ENCODE results near the gene PICK1. TPM values are rescaled to one million over a fixed set of nuclear protein-coding genes. Genes with fewer than 3 reads are reported as not detected.
A peak's percentile ranks its signal among the peaks of the same experiment; 100 is the strongest.

PICK1 gene
- total RNA-seq, 1 donor from 2014 or later, result 28.7 TPM

DNA sequence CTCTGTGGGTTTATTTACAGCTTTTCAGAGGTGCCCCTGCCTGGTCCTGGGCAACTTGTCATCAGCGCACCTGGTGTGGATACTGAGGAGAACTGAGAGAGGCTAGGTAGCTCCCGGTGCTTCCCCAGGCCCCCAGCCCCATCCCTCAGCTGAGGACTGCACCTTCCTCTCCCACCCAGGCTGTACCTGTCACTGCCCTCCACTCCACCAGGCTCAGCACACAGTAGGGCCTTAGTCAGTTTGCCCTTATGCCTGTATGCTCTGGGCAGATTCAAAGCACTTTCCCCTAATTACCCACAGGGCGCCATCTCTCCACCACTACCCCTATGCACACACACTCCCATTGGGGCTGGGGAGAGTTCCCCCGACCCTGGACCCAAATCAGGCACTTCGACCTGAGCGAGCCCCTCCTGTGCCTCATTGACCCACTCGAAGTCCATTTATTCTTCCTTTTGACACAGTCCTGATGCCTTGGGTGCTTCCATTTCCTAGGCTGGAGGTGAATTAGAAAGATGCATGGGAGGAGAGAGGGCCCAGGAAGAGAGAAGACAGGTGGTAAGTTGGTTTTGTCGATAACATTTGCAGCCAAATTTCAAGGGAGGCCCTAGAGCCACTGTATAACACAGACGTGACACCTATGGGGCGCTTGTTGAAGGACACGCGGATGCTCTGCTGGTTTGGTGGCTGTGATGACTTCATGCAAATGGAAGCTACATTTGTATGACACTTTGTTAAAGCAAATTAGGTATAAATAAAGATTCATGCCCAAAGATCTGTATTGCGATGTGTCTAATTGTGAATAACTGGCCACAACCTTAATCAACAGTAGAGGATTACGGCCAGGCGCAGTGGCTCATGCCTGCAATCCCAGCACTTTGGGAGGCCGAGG, 13.8 kb upstream of the PICK1 start:
- no peak for DNase-seq (ENCODE audit: low spot score)
- ATAC-seq, result no peak

GRCh38 chr22:38046070-38046748, 11.0 kb upstream of the PICK1 start:
- intact Hi-C loops (cut with DNase I), result no loop called here
- DNase-seq (ENCODE audit: low spot score) (no peak), ATAC-seq (no peak)

More for the DNA sequence above, 13.8 kb upstream of the PICK1 start:
- intact Hi-C loops (cut with DNase I), result no loop called here

DNA sequence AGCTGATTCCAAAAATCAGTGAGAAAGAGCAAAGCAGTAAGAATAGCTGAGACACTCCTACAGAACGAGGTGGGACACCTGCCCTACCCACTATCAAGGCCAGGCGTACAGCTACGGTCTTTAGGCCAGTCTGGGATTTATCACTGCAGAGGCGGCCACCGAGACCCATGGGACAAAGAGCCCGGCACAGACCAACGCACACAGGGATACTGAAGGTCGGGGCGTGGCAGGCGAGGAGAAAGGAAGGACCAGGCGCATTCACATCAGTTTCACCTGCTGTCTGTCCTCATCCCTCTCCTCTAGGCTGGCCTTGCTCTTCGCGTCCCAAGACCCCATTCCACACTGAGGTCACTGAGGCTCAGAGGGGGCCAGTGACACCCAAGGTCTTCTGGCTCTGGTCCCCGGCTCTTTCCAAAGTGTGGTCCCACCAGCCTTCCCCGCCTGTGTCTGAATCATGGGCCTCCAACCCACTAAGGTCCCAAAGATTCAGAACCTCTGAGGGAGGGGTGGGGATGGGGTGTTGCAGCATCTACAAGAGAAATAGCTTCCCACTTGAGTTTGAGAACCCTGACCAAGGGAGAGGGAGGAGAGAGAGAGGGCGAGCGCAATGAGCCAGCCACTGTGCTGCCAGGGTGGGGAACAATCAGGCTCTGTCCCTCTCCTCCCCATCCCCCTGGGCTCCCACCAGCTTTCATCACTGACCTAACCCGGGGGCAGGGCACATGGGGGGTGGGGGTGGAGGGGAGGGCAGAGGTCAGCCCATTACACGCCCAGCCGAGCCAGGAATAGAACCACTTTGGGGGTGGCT, 7.2 kb upstream of the PICK1 start:
- intact Hi-C loops (cut with DNase I), result no loop called here
- DNase-seq (ENCODE audit: low spot score) (no peak), ATAC-seq (peak; percentile 72)

DNA sequence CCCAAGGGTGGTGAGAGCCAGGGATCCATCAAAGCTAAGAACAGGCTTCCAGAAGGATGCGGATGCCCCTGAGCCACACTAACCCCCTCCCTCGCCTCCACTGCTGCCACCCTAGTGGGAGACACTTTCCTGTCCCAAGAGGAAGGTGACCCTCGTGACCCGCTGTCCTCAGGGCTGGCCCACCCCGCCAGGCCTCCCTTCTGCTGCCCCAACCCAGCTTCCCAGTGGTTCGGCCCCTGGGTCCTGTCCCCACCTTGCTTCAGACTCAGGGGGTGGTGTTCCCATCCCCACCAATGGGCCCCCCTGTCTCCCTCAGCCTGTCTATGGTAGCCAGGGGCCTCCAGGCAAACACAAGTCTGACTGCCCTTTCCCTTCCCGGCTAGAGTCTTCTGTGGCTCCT, 6.5 kb upstream of the PICK1 start:
- ATAC-seq (peak; percentile 3), DNase-seq (ENCODE audit: low spot score) (no peak)
- intact Hi-C loops (cut with DNase I), result no loop called here

DNA sequence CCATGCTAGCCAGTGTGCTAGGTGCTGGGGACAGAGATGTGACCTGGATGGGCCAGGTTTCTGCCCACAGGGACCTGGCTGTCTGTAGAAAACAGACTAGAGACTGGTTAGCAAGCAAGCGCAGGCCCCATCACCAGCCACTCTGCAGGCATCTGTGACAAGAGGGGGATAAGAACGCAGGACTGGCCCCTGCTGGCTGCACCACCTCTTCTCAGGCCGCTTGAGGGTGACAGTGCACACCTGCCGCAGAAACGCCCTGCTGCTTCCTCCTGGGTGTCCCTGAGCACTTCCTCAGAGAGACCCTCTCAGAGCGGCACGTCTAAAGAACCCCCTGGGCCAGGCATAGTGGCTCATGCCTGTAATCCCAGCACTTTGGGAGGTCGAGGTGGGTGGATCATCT, 5.9 kb upstream of the PICK1 start:
- no peak for DNase-seq (ENCODE audit: low spot score)
- intact Hi-C loops (cut with DNase I), result no loop called here
- no peak for ATAC-seq

- DNase-seq (ENCODE audit: low spot score) (peak; percentile 90), ATAC-seq (peak; percentile 80)
- intact Hi-C loops (cut with DNase I), result no loop called here
Measured at GRCh38 chr22:38051900-38052862, 5.0 kb upstream of the PICK1 start.

DNA sequence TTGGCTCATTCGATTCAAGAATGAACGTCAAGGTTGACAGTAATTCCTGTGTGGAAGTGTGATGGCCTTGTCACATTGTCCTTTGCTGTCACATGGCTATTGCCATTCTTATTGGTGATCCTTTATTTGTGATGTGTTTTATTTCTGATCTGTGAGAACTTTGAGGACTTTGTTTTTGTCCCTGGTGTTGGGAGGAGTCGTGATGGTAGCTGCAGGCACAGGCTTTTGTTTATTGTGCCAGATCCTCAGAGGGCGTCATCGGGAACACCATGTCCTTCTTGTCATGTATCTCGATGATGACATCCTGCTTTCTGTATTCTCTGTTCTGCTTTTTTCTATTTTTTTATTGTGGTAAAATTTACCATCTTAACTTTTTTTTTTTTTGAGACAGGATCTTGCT, 5.6 kb downstream of the PICK1 start:
- DNase-seq (ENCODE audit: low spot score), result no peak
- peak; percentile 83 for ATAC-seq
- intact Hi-C loops (cut with DNase I), result no loop called here

- DNase-seq (ENCODE audit: low spot score) (no peak), ATAC-seq (no peak)
- intact Hi-C loops (cut with DNase I), result no loop called here
Measured at GRCh38 chr22:38065539-38065938, 8.3 kb downstream of the PICK1 start.

DNA sequence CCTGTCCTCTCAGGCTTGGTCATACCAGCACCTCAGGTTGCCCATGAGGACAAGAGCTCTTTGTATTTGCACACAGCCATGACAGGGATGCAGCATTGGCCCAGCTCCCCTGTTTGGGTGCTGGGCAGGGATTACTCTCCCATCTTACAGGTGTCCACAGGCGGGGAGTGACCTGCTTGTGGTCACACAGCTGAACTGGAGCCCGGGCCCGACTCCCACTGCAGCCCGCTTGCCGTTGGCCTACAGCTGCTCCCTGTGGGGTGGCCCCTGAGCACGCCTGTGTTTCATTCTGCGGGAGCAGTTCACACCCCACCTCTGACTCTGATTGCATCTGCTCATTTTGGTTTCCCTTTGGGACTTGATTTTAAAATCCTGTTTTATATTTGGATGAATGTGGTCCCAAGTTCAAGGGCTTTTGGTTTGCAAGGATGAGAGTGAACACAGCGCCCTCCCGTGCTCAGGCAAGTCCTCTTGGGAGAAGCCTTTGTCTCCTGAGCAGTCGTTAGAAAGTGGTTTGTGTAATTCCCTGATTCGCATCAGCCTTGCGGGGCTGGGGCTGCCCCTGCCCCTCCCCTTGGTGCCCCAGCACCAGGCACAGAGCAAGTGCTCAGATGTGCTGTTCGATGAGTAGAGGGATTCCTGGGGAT, 9.3 kb downstream of the PICK1 start:
- no peak for ATAC-seq
- intact Hi-C loops (cut with DNase I), result no loop called here
- DNase-seq (ENCODE audit: low spot score), result no peak

DNA sequence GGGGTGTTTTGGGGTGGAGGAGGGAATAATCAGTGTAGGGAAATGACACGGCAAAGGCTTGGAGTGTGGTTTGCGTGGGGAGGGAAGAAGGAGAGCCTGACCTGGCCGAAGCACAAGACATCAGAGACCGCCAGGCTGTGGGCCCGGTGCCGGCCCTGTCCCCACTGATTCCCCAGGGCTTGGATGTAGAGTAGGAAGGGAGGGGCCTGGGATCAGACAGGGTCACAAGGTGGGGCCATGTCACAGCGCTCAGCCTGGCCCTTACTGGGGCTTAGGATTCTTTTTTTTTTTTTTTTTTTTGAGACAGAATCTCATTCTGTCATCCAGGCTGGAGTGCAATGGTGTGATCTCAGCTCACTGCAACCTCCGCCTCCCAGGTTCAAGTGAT, 9.8 kb downstream of the PICK1 start:
- DNase-seq (ENCODE audit: low spot score) (no peak), ATAC-seq (peak; percentile 44)
- intact Hi-C loops (cut with DNase I), result no loop called here

DNA sequence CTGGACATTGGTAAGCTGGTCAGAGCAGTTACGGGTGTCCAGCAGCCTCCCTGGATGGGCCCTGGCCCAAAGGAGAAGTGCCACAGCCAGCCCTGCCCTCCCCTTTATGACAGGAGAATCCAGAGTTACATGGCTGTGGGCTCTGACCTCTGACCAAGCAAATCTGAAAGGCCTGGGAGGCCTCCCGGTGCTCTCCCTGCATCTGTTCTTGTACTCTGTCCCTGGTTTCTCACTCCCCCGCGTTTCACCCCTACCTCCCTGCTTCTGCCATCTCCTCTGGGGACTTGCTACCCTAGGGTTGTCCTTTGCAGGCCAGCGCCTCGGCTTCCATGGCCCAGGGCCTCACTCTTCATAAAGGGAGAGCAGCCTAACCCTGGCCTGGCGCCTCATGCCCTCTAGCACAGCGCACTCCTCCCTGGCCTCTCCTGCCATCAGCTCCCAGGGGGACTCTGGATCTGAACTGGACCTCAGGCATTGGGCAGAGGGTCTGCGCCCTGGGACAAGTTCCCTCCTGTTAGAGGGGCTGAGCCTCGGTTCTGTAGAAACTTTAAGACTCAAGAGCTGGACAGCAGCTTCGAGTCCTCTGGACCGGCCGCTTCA, 10.7 kb downstream of the PICK1 start:
- intact Hi-C loops (cut with DNase I), result no loop called here
- no peak for ATAC-seq
- no peak for DNase-seq (ENCODE audit: low spot score)

GRCh38 chr22:38068641-38069371, 11.6 kb downstream of the PICK1 start:
- intact Hi-C loops (cut with DNase I), result no loop called here
- DNase-seq (ENCODE audit: low spot score) (no peak), ATAC-seq (no peak)

GRCh38 chr22:38069372-38070249, 12.4 kb downstream of the PICK1 start:
- ATAC-seq (peak; percentile 70), DNase-seq (ENCODE audit: low spot score) (no peak)
- intact Hi-C loops (cut with DNase I), result no loop called here

GRCh38 chr22:38070250-38070921, 13.2 kb downstream of the PICK1 start:
- ATAC-seq (no peak), DNase-seq (ENCODE audit: low spot score) (no peak)
- intact Hi-C loops (cut with DNase I), result no loop called here

GRCh38 chr22:38071421-38072321, 14.5 kb downstream of the PICK1 start:
- DNase-seq (ENCODE audit: low spot score), result no peak
- ATAC-seq, result no peak
- intact Hi-C loops (cut with DNase I), result no loop called here
